GM12878 (cell line): Measurements from ENCODE around the gene MST1. TPM values are rescaled to one million over a fixed set of nuclear protein-coding genes. Genes with fewer than 3 reads are reported as not detected.
"Not testable (repeated sequence)": the region's sequence is repeated elsewhere in the genome, so short reads cannot be mapped to it uniquely, and the experiment has no call there.

Source experiments
- ATAC-seq: fragments of 200-7000 bp; cut with Tn5 transposase; 3 replicates; pipeline ENCODE4 v1.9.1; 2020; ENCODE audit warnings: mild to moderate bottlenecking, moderate library complexity
- BruUV-seq: library from RNA; stranded (reverse); fragments of 400-500 nt; replicated peaks from 2 replicates; lab custom pipeline; 2021; lab: Mats Ljungman, UMichigan
- CTCF ChIA-PET: fragments of 300-600 bp; sonication (Branson Sonifier 250); formaldehyde crosslinking; extraction: SDS; loops from one replicate; lab custom pipeline; 2021; ENCODE audit warnings: inconsistent platforms; lab: Yijun Ruan, JAX
- POLR2A ChIA-PET: fragments of 350-600 bp; formaldehyde crosslinking; extraction: SDS; loops from one replicate; lab custom pipeline; 2021; ENCODE audit warnings: inconsistent platforms; lab: Charles Lee
- RAD21 ChIA-PET: fragments of 300-600 bp; sonication (Branson Sonifier 250); formaldehyde crosslinking; loops from one replicate; lab custom pipeline; 2023; ENCODE audit warnings: antibody characterized with exemption; ENCODE audit not compliant: unreplicated experiment; lab: Charles Lee
- SMC1A ChIA-PET: fragments of 300-600 bp; sonication (Branson Sonifier 250); formaldehyde crosslinking; loops from one replicate; lab custom pipeline; 2023; ENCODE audit not compliant: unreplicated experiment, uncharacterized antibody; lab: Charles Lee
- DNase-seq: peaks from one replicate; pipeline ENCODE4 v3.0.0-alpha.2; 2011; ENCODE audit warnings: low read depth, low spot score
- FAIRE-seq: peaks from 3 replicates; lab custom pipeline; 2011; peaks lifted over from hg19 to GRCh38; lab: Jason Lieb, UNC
- H2AFZ ChIP-seq: 2 replicates; pipeline ENCODE4 v1.6.0; 2011; ENCODE audit warnings: low read depth, low read length, control low read depth; ENCODE audit not compliant: control insufficient read depth
- H3K27ac ChIP-seq: 2 replicates; pipeline ENCODE4 v1.5.1; 2011; ENCODE audit warnings: control low read depth; ENCODE audit not compliant: control insufficient read depth, insufficient read depth
- H3K27me3 ChIP-seq, 2 experiments: replicated peaks in 1 of 2; 2 replicates each; pipeline versions ENCODE4 v1.6.0 to v1.6.1; 2011; ENCODE audit warnings: low read length in 1 of 2; ENCODE audit not compliant: control insufficient read depth in 2 of 2, insufficient read depth in 2 of 2
- H3K36me3 ChIP-seq, 2 experiments: 2 replicates each; pipeline ENCODE4 v1.5.1; 2011; ENCODE audit warnings: low read length in 1 of 2; ENCODE audit not compliant: control insufficient read depth in 2 of 2, insufficient read depth in 2 of 2
- H3K4me1 ChIP-seq: 2 replicates; pipeline ENCODE4 v1.6.1; 2011; ENCODE audit warnings: mild to moderate bottlenecking, low read length, moderate library complexity, mixed read lengths; ENCODE audit not compliant: control insufficient read depth, insufficient read depth
- H3K4me2 ChIP-seq: 2 replicates; pipeline ENCODE4 v1.6.0; 2011; ENCODE audit warnings: control low read depth; ENCODE audit not compliant: control insufficient read depth, insufficient read depth
- H3K4me3 ChIP-seq: fragments of 200-600 bp; sonication (generic); 2 replicates; pipeline ENCODE4 v1.5.1; 2016
- H3K79me2 ChIP-seq: 2 replicates; pipeline ENCODE4 v1.6.0; 2011; ENCODE audit warnings: low read length; ENCODE audit not compliant: control insufficient read depth, insufficient read depth
- H3K9ac ChIP-seq: 2 replicates; pipeline ENCODE4 v1.8.0; 2011; ENCODE audit warnings: low read length, control low read depth, mixed read lengths; ENCODE audit not compliant: control insufficient read depth, insufficient read depth
- H3K9me3 ChIP-seq: replicated peaks from 3 replicates; pipeline ENCODE4 v1.5.1; 2011; ENCODE audit warnings: mild to moderate bottlenecking, low read length; ENCODE audit not compliant: control insufficient read depth, insufficient read depth
- H4K20me1 ChIP-seq: 2 replicates; pipeline ENCODE4 v1.6.0; 2011; ENCODE audit not compliant: control insufficient read depth, insufficient read depth
- WGBS: methylation state at CpG from one replicate; pipeline ENCODE4 v1.1.6; 2016; ENCODE audit warnings: low lambda C conversion rate; ENCODE audit not compliant: insufficient replicate concordance, insufficient coverage; ENCODE audit errors: missing lambda C conversion rate; 5-methylcytosine and 5-hydroxymethylcytosine counted together
- in situ Hi-C: fragments of 300-500 bp; cut with MboI; formaldehyde crosslinking; loops from 9 replicates; pipeline ENCODE4 v1.14.3; 2018; ENCODE audit warnings: mixed read lengths
- intact Hi-C: fragments of 100-400 bp; cut with micrococcal nuclease; formaldehyde crosslinking; loops from one replicate; pipeline ENCODE4 v1.14.2; 2022; ENCODE audit not compliant: unreplicated experiment
- polyA plus RNA-seq, 11 experiments: library from polyadenylated mRNA; depleted of rRNA in 4 of 11; unstranded in 6 of 11; stranded (reverse) in 5 of 11; fragments of >200 nt; fragmentation: Nextera tagmentation in 4 of 11; fragmentation: Illumina TruSeq in 1 of 11; extraction: Ambion mirVana in 4 of 11; extraction: Trizol in 1 of 11; gene quantifications; 1 replicate in 1 of 11; 2 replicates in 10 of 11; pipeline versions ENCODE4 v1.2.1 to v1.2.3, GENCODE V29; 2011 to 2016; ENCODE audit warnings: inconsistent platforms in 2 of 11, missing spikeins in 2 of 11, low read depth in 1 of 11
- total RNA-seq, 4 experiments: library from RNA; depleted of rRNA in 3 of 4; stranded (reverse); fragments of >200 nt in 3 of 4; fragmentation: Illumina TruSeq in 1 of 4; extraction: Trizol in 1 of 4; gene quantifications; 2 replicates each; pipeline versions ENCODE4 v1.2.1 to v1.2.3, GENCODE V29; 2013 to 2021

Gene MST1
- total and polyA plus RNA-seq, 10 of the 15 experiments (the other 5 are each of a cell fraction or from before 2014, with no cell fraction given): 1.2 to 25.5 (median 4.1) TPM

DNA sequence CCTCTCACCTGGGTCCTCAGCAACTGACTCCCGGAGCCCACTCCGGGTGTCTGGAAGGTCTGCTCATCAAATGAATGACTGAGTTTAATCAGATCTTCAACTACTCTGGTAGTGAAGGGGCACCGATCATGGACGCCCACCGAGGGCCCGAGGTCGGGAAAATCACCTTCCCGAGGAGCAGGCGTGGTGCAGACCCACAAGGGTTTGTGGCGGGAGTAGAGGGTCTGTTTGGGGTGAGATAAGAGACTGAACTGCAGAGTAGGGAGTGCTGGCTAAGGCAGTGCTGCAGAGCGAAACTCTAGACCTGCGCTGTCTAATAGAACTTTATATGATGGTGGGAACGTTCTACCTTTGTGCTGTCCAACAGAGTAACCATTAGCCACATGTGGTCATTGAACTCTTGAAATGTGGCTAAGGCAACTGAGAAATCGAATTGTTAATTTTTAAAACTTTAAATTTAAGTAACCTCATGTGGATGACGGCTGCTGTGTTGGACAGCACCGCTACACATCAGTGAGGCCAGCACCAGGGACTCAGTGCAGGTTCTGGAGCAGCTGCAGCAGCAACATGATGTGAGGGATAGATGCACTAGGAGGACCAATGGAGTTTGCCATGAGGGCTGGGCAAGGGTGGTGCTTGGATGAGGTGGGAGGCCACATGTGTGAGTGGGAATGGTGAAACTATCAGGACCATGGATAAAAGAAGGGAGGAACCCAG lies 792 bp upstream of the MST1 start:
- peaks cover 14% of the 10 kb centered on the region for H3K79me2 ChIP-seq
- H3K27ac ChIP-seq: peak overlapping the region; percentile 89
- peak; percentile 2; the same call in 2 of the 3 replicates for ATAC-seq
- H3K4me3 ChIP-seq: peak overlapping the region; percentile 62
- in situ Hi-C loops, H3K36me3 ChIP-seq, FAIRE-seq, H3K27me3 ChIP-seq, intact Hi-C loops, RAD21 ChIA-PET, H3K4me1 ChIP-seq, DNase-seq, H3K9me3 ChIP-seq, SMC1A ChIA-PET, H4K20me1 ChIP-seq: not testable (repeated sequence)
- CTCF ChIA-PET: interaction anchor here (1.3 kb wide), 1 partner anchor 150 kb away, joined by 3 read pairs; no protein-coding TSS in a partner anchor
- peak overlapping the region; percentile 98; the same call in 1 of the 2 replicates for H2AFZ ChIP-seq
- POLR2A ChIA-PET: interaction anchor here (0.5 to 1.1 kb wide), 2 partner anchors 58 to 125 kb away, joined by 3 to 5 read pairs; no protein-coding TSS in a partner anchor
- BruUV-seq: TSS peak; percentile 52
- peak overlapping the region; percentile 77 for H3K4me2 ChIP-seq
- H3K9ac ChIP-seq: peak overlapping the region; percentile 91
- WGBS: 8% methylated on average over 15 of the region's 16 CpGs

GRCh38 chr3:49688338-49689045 lies 782 bp downstream of the MST1 start:
- Histone ChIP-seq H3K79me2 (peaks cover 14% of the 10 kb centered on the region), H3K9ac (peak overlapping the region; percentile 91), H3K4me3 (peak overlapping the region; percentile 62), H3K27ac (peak overlapping the region; percentile 89), H3K4me2 (peak overlapping the region; percentile 99)
- WGBS: 73% methylated on average over 7 of the region's 7 CpGs
- H3K36me3 ChIP-seq, intact Hi-C loops, FAIRE-seq, H3K9me3 ChIP-seq, DNase-seq, H2AFZ ChIP-seq, H4K20me1 ChIP-seq, RAD21 ChIA-PET, H3K4me1 ChIP-seq, BruUV-seq, H3K27me3 ChIP-seq, SMC1A ChIA-PET, in situ Hi-C loops: not testable (repeated sequence)
- ChIA-PET CTCF (interaction anchor here (0.9 to 1.3 kb wide), 2 partner anchors 13 to 149 kb away, joined by 3 read pairs; no protein-coding TSS in a partner anchor), POLR2A (interaction anchor here (1.1 kb wide), 1 partner anchor 60 kb away, joined by 3 read pairs; no protein-coding TSS in a partner anchor)
- peak; percentile 14 for ATAC-seq

GRCh38 chr3:49687424-49687795 lies 1.9 kb downstream of the MST1 start:
- DNase-seq, H3K4me2 ChIP-seq, BruUV-seq, CTCF ChIA-PET, H3K27me3 ChIP-seq, H3K9ac ChIP-seq, H3K4me3 ChIP-seq, ATAC-seq, intact Hi-C loops, H4K20me1 ChIP-seq, H3K27ac ChIP-seq, RAD21 ChIA-PET, POLR2A ChIA-PET, H2AFZ ChIP-seq, FAIRE-seq, H3K9me3 ChIP-seq, SMC1A ChIA-PET, H3K4me1 ChIP-seq, in situ Hi-C loops: not testable (repeated sequence)
- WGBS: 80% methylated on average over 11 of the region's 12 CpGs
- peaks cover 0 to 10% of the 10 kb centered on the region in 2 experiments; a peak in 3 of 4 replicates for H3K36me3 ChIP-seq
- peaks cover 14% of the 10 kb centered on the region for H3K79me2 ChIP-seq
